NB4 (cell line): ENCODE measurements around the gene SIL1.

Experiments
- DNase-seq: peaks from one replicate; pipeline ENCODE4 v3.0.0; 2010; ENCODE audit warnings: low read depth
- H3K4me3 ChIP-seq: one replicate; pipeline ENCODE4 v1.5.1; 2011; ENCODE audit warnings: mild to moderate bottlenecking, low read depth, low read length, moderate library complexity
- CTCF ChIP-seq: IDR thresholded peaks from one replicate; pipeline ENCODE4 v1.5.1; 2012; ENCODE audit warnings: low read depth, low read length
- MAX ChIP-seq: IDR thresholded peaks from 2 replicates; pipeline ENCODE4 v1.6.1; 2011; ENCODE audit warnings: low read depth, low read length
- MYC ChIP-seq: IDR thresholded peaks from 2 replicates; pipeline ENCODE4 v1.6.1; 2011; ENCODE audit warnings: low read depth, low read length
- POLR2A ChIP-seq: IDR thresholded peaks from 2 replicates; pipeline ENCODE4 v1.6.1; 2011; ENCODE audit warnings: mild to moderate bottlenecking; ENCODE audit not compliant: insufficient read length; ENCODE audit errors: extremely low read depth

SIL1 gene

GRCh38 chr5:138966236-138966985 is 231.8 kb downstream of the SIL1 start:
- DNase-seq: no peak
- TF ChIP-seq CTCF (no peak), MYC (no peak), MAX (no peak), POLR2A (no peak)
- no peak overlapping the region for H3K4me3 ChIP-seq

GRCh38 chr5:138965626-138966025 is 232.5 kb downstream of the SIL1 start:
- no peak for DNase-seq
- TF ChIP-seq CTCF (no peak), MAX (no peak), POLR2A (no peak), MYC (no peak)
- no peak overlapping the region for H3K4me3 ChIP-seq

- DNase-seq: no peak
- TF ChIP-seq MAX (no peak), MYC (no peak), POLR2A (no peak), CTCF (no peak)
- H3K4me3 ChIP-seq: no peak overlapping the region
These were observed 233.4 kb downstream of the SIL1 start for GRCh38 chr5:138964647-138965201.

GRCh38 chr5:138963763-138964371 is 234.3 kb downstream of the SIL1 start:
- no peak for TF ChIP-seq MAX
- no peak for TF ChIP-seq POLR2A
- no peak for TF ChIP-seq MYC
- no peak for TF ChIP-seq CTCF
- DNase-seq: no peak
- H3K4me3 ChIP-seq: no peak overlapping the region

GRCh38 chr5:138962614-138963370 is 235.4 kb downstream of the SIL1 start:
- TF ChIP-seq POLR2A (no peak), MAX (no peak), CTCF (no peak), MYC (no peak)
- no peak for DNase-seq
- H3K4me3 ChIP-seq: no peak overlapping the region
